GM19468 (cell line): ENCODE data around the gene SPATA31D3.
"Not testable (repeated sequence)": the region's sequence is repeated elsewhere in the genome, so short reads cannot be mapped to it uniquely, and the experiment has no call there.

Source experiments
- ATAC-seq: cut with Tn5 transposase; IDR thresholded peaks from one replicate; pipeline ENCODE4 v1.9.1; 2021; ENCODE audit warnings: mild to moderate bottlenecking, moderate library complexity, moderate number of reproducible peaks; ENCODE audit not compliant: unreplicated experiment; ENCODE audit errors: extremely low read depth

SPATA31D3 gene

GRCh38 chr9:81974764-81975163, 31.5 kb downstream of the SPATA31D3 start:
- no peak for ATAC-seq

GRCh38 chr9:81976351-81976750, 33.1 kb downstream of the SPATA31D3 start:
- no peak for ATAC-seq

GRCh38 chr9:81979196-81979595, 35.9 kb downstream of the SPATA31D3 start:
- no peak for ATAC-seq

- no peak for ATAC-seq
Observed at GRCh38 chr9:81980568-81980967, 37.3 kb downstream of the SPATA31D3 start.

GRCh38 chr9:81981883-81982282, 38.6 kb downstream of the SPATA31D3 start:
- ATAC-seq: no peak

- ATAC-seq: no peak
Observed at GRCh38 chr9:81984928-81985327, 41.6 kb downstream of the SPATA31D3 start.

- ATAC-seq: no peak
Observed at GRCh38 chr9:81986051-81986450, 42.8 kb downstream of the SPATA31D3 start.

GRCh38 chr9:81988472-81988871, 45.2 kb downstream of the SPATA31D3 start, which contains the start of gene SPATA31D1:
SPATA31D1 (plus strand) TSS chr9:81988772; CDS start chr9:81988819, 47 bp downstream.
- not testable (repeated sequence) for ATAC-seq

GRCh38 chr9:81989700-81990099, 46.4 kb downstream of the SPATA31D3 start:
- ATAC-seq: no peak

GRCh38 chr9:81993656-81994055, 50.4 kb downstream of the SPATA31D3 start:
- ATAC-seq: no peak
